Gastroesophageal sphincter (tissue), 4 donors: ENCODE data around the gene NAV2. TPM values are rescaled to one million over a fixed set of nuclear protein-coding genes. Genes with fewer than 3 reads are reported as not detected.
"Not testable (repeated sequence)": the region's sequence is repeated elsewhere in the genome, so short reads cannot be mapped to it uniquely, and the experiment has no call there.

Experiments used
- ATAC-seq: fragments of 150-250 bp; one replicate; pipeline ENCODE4 v1.9.1; 2016; ENCODE audit warnings: mild to moderate bottlenecking, moderate library complexity
- H3K27ac ChIP-seq, 4 donors: fragments of 200-600 bp; sonication (generic) in 3 of 4; 1 replicate in 3 of 4; 2 replicates in 1 of 4; pipeline ENCODE4 v1.5.1; 2016 to 2019
- H3K27me3 ChIP-seq: fragments of 200-600 bp; sonication (generic); one replicate; pipeline ENCODE4 v1.5.1; 2019
- H3K36me3 ChIP-seq, 2 donors: fragments of 200-600 bp; sonication (generic); one replicate each; pipeline ENCODE4 v1.5.1; 2019; ENCODE audit warnings: control low read depth in 1 of 2
- H3K4me1 ChIP-seq, 3 donors: fragments of 200-600 bp; sonication (generic); 1 replicate in 2 of 3; 2 replicates in 1 of 3; pipeline ENCODE4 v1.5.1; 2016 to 2019; ENCODE audit warnings: control low read depth in 2 of 3
- H3K4me3 ChIP-seq, 2 donors: fragments of 200-600 bp; sonication (generic); one replicate each; pipeline ENCODE4 v1.5.1; 2019; ENCODE audit warnings: mild to moderate bottlenecking in 1 of 2, moderate library complexity in 1 of 2
- H3K9me3 ChIP-seq, 3 donors: fragments of 200-600 bp; sonication (generic); one replicate each; pipeline ENCODE4 v1.5.1; 2017 to 2019; ENCODE audit warnings: control low read depth in 2 of 3
- CTCF ChIP-seq, 4 experiments: fragments of 200-600 bp in 2 of 4; fragments of 450-650 bp in 2 of 4; sonication (generic) in 1 of 4; IDR thresholded peaks; one replicate each; pipeline ENCODE4 v1.5.1; 2017 to 2019; ENCODE audit warnings: antibody characterized with exemption in 4 of 4, mild to moderate bottlenecking in 2 of 4, moderate library complexity in 2 of 4
- EP300 ChIP-seq: sonication (generic); formaldehyde crosslinking; IDR thresholded peaks from one replicate; pipeline ENCODE4 v1.6.1; 2017; ENCODE audit warnings: antibody characterized with exemption, mild to moderate bottlenecking
- POLR2A ChIP-seq, 2 donors: fragments of 450-650 bp; IDR thresholded peaks; one replicate each; pipeline ENCODE4 v1.6.1; 2017; ENCODE audit warnings: antibody characterized with exemption in 2 of 2, mild to moderate bottlenecking in 2 of 2, moderate library complexity in 1 of 2
- POLR2AphosphoS5 ChIP-seq: sonication (generic); formaldehyde crosslinking; IDR thresholded peaks from one replicate; pipeline ENCODE4 v1.6.1; 2017; ENCODE audit warnings: antibody characterized with exemption
- WGBS, 2 donors: methylation state at CpG; one replicate each; pipeline ENCODE4 v1.1.5; 2018; ENCODE audit warnings: low coverage in 1 of 2; 5-methylcytosine and 5-hydroxymethylcytosine counted together
- total RNA-seq, 4 donors: library from RNA; depleted of rRNA; stranded (reverse); fragments of >200 nt; gene quantifications; one replicate each; pipeline ENCODE4 v1.1.0, GENCODE V29; 2016

Gene NAV2
- total RNA-seq, 4 donors from 2014 or later = 19.5 to 57.1 (median 43.4) TPM

DNA sequence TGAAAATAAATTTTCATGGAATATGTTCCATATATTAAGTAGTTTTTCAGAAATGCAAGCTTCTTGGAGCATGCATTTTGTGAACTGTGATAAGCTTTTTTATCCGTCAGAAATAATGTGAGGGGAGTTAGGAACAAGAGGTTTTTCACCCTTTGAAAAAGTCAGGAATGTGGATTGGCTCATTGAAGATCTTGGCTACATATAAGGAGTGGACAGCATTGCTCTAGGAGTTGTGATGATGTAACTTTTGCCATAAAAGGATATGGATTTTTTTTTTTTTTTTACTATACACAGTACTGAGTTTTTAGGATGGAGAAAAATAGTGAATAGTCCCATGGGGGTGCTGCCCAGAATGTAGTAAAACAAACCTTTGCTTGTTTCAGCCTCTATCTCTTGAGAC is 180.2 kb downstream of the NAV2 start:
- no peak for ATAC-seq
- H3K27me3 ChIP-seq = no peaks in the 10 kb centered on the region
- 39 to 70% methylated on average over 1 of the region's 1 CpG for WGBS, 2 donors
- no peaks in the 10 kb centered on the region for H3K9me3 ChIP-seq
- H3K4me3 ChIP-seq = no peak overlapping the region
- H3K27ac ChIP-seq = no peak overlapping the region
- TF ChIP-seq EP300 (no peak), POLR2A (IDR thresholded peaks at IDR 0.05) (no peak), CTCF (IDR thresholded peaks at IDR 0.05) (no peak), POLR2AphosphoS5 (no peak)
- peaks cover 0 to 78% of the 10 kb centered on the region in 2 donors for H3K36me3 ChIP-seq
- peaks cover 0 to 21% (median 5%) of the 10 kb centered on the region in 3 donors for H3K4me1 ChIP-seq

- peaks cover 0 to 21% (median 5%) of the 10 kb centered on the region in 3 donors for H3K4me1 ChIP-seq
- ATAC-seq = no peak
- WGBS, 2 donors = 90 to 93% methylated on average over 2 of the region's 2 CpGs
- H3K4me3 ChIP-seq = no peak overlapping the region
- TF ChIP-seq POLR2A (IDR thresholded peaks at IDR 0.05) (no peak), CTCF (IDR thresholded peaks at IDR 0.05) (no peak), POLR2AphosphoS5 (no peak), EP300 (no peak)
- no peaks in the 10 kb centered on the region for H3K27me3 ChIP-seq
- no peaks in the 10 kb centered on the region for H3K9me3 ChIP-seq
- H3K27ac ChIP-seq = no peak overlapping the region
- peaks cover 0 to 66% of the 10 kb centered on the region in 2 donors for H3K36me3 ChIP-seq
These were observed 181.8 kb downstream of the NAV2 start for GRCh38 chr11:19894404-19894803.

DNA sequence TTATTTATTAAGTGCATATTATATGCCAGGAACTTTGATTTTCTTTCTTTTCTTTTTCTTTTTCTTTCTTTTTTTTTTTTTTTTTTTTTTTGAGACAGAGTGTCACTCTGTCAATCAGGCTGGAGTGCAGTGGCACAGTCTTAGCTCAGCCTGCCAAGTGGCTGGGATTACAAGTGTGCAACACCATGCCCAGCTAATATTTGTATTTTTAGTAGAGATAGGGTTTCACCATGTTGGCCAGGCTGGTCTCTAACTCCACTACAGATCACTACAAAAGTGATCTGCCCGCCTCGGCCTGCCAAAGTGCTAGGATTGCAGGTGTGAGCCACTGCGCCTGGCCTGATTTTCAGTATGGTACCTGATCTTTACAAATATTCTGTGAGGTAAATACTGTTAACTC is 182.4 kb downstream of the NAV2 start:
- peaks cover 0 to 16% (median 5%) of the 10 kb centered on the region in 3 donors for H3K4me1 ChIP-seq
- no CpG with 5 or more reads among the region's 3 CpGs for WGBS, 2 donors
- ATAC-seq, H3K9me3 ChIP-seq, H3K27ac ChIP-seq, H3K4me3 ChIP-seq, H3K27me3 ChIP-seq: not testable (repeated sequence)
- H3K36me3 ChIP-seq = peaks cover 0 to 65% of the 10 kb centered on the region in 2 donors

DNA sequence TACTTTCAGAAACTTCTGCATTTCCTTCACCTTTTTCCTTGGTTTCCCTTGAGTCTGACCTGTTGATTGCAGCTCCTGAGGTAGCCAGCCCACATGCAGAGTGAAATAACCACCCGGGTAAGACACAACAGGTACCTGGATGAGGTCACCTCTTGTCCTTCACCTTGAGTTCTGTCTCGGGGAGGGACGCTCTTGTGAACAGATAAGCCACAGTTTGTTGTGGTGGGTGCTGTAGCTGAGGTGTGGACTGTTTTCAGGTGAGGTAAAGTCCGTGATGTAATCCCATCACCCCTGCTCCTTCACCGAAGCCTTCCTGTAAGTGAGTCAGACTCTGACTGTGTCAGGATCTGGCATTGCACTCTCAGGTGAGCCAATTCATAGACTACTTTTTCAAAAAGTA is 183.1 kb downstream of the NAV2 start:
- H3K4me1 ChIP-seq = peaks cover 0 to 9% (median 0%) of the 10 kb centered on the region in 3 donors
- H3K4me3 ChIP-seq = no peak overlapping the region
- ATAC-seq = no peak
- no peak for TF ChIP-seq EP300
- TF ChIP-seq POLR2A (IDR thresholded peaks at IDR 0.05) = no peak
- no peak for TF ChIP-seq POLR2AphosphoS5
- TF ChIP-seq CTCF (IDR thresholded peaks at IDR 0.05) = no peak
- no peak overlapping the region for H3K27ac ChIP-seq
- no peaks in the 10 kb centered on the region for H3K27me3 ChIP-seq
- peaks cover 0 to 72% of the 10 kb centered on the region in 2 donors for H3K36me3 ChIP-seq
- WGBS, 2 donors = 100% methylated on average over 1 to 2 of the region's 5 CpGs
- no peaks in the 10 kb centered on the region for H3K9me3 ChIP-seq

DNA sequence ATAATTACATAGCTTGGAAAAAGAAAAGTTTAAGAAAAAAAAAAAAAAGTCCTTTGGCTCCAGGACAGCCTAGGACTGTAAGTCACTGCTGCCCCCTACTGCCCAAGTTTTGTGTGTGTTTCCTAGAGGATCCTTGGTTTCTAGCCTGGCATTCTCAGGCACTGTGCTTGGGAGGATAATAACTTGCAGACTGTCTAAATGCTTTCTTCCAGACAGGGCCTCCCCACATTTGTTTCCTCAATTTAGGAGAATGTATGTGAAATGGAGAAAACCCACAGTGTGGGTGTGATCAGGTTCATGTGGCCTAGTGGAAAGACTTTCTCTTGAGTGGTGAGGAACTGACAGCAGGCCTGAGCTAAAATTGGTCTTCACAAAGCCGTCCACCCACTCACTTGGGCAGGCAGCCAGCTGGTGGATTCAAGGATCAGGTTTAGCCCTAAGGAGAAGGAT is 191.0 kb downstream of the NAV2 start:
- no peak overlapping the region for H3K4me3 ChIP-seq
- peaks cover 0 to 29% of the 10 kb centered on the region in 2 donors for H3K36me3 ChIP-seq
- no peak for TF ChIP-seq POLR2AphosphoS5
- no peak for TF ChIP-seq POLR2A (IDR thresholded peaks at IDR 0.05)
- peak; percentile 72 to 82 (median 78) for TF ChIP-seq CTCF (IDR thresholded peaks at IDR 0.05)
- no peak for TF ChIP-seq EP300
- peak; percentile 51 for ATAC-seq
- peaks cover 0 to 63% (median 0%) of the 10 kb centered on the region in 3 donors for H3K4me1 ChIP-seq
- WGBS, 2 donors = 0% methylated on average over 1 of the region's 1 CpG; no CpG with 5 or more reads in 1 of the 2 donors
- H3K27me3 ChIP-seq = no peaks in the 10 kb centered on the region
- peak overlapping the region in 2 of 4 donors; percentile 35 to 41 for H3K27ac ChIP-seq
- H3K9me3 ChIP-seq = no peaks in the 10 kb centered on the region
